NT2/D1 (cell line): ENCODE results near the gene CLEC9A.

Experiments used
- SUZ12 ChIP-seq: IDR thresholded peaks from 2 replicates; pipeline ENCODE4 v1.6.1; 2011; ENCODE audit not compliant: insufficient read length, insufficient read depth; ENCODE audit errors: extremely low read depth
- YY1 ChIP-seq: IDR thresholded peaks from 2 replicates; pipeline ENCODE4 v1.6.1; 2011; ENCODE audit not compliant: insufficient read length, insufficient read depth
- ZNF274 ChIP-seq: IDR thresholded peaks from 2 replicates; pipeline ENCODE4 v1.6.1; 2011; ENCODE audit warnings: mild to moderate bottlenecking, low read depth, low read length

DNA sequence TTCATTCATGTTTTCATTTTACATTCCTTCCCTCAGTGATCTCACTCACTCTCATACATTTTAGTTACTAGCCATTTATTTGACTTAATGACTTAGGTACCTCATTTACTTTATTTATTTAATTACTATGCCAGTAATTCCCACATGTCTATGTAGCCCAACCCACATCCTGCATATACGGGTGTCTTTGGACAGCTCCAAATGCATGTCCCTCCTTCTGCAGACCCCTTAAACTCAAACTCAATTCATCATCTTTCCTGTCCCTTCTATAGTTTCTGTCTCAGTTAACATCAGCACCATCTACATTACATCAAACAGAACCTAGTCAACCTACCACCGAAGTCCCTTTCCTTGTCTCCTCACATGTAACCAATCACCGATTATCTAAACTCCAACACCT is 65.5 kb downstream of the CLEC9A start:
- TF ChIP-seq YY1 (no peak), ZNF274 (no peak), SUZ12 (no peak)
